Stimulated activated CD4-positive, alpha-beta T cell treated with anti-CD3 and anti-CD28 coated beads, Interleukin-1b, Interleukin-23, amount 100 ng/mL, for 1 hour (primary cell): ENCODE data around the gene PIGB.
"Not testable (repeated sequence)": the region's sequence is repeated elsewhere in the genome, so short reads cannot be mapped to it uniquely, and the experiment has no call there.

Experiments
- DNase-seq, 2 donors: peaks; one replicate each; pipeline ENCODE4 v3.0.0-alpha.2; 2020; ENCODE audit warnings: low read depth in 2 of 2

PIGB gene

GRCh38 chr15:55318588-55319494 is at the start of gene PIGB, which contains the start of gene PIGBOS1:
PIGB (plus strand) TSS chr15:55319222; CDS start chr15:55319251, 29 bp downstream.
PIGBOS1 (minus strand) TSS chr15:55319123; CDS start chr15:55317792, 1,331 bp downstream.
- peak; percentile 32 to 46 for DNase-seq

- DNase-seq, result no peak
These were observed 48.7 kb upstream of the PIGB start for GRCh38 chr15:55270291-55270690.

- DNase-seq, result no peak
These were observed 42.7 kb upstream of the PIGB start for GRCh38 chr15:55276324-55276723.

- DNase-seq, result no peak
These were observed 41.9 kb upstream of the PIGB start for GRCh38 chr15:55277116-55277564.

- no peak for DNase-seq
These were observed 41.3 kb upstream of the PIGB start for GRCh38 chr15:55277715-55278114.

- DNase-seq, result no peak
These were observed 39.8 kb upstream of the PIGB start for GRCh38 chr15:55279100-55279745.

- DNase-seq, result no peak
These were observed 39.2 kb upstream of the PIGB start for GRCh38 chr15:55279746-55280351.

GRCh38 chr15:55280589-55280988 is 38.4 kb upstream of the PIGB start:
- DNase-seq, result not testable (repeated sequence)

GRCh38 chr15:55281517-55282228 is 37.3 kb upstream of the PIGB start:
- no peak for DNase-seq

GRCh38 chr15:55282284-55282833 is 36.7 kb upstream of the PIGB start:
- DNase-seq, result no peak

GRCh38 chr15:55283379-55284147 is 35.5 kb upstream of the PIGB start:
- no peak for DNase-seq

- DNase-seq, result no peak
These were observed 34.6 kb upstream of the PIGB start for GRCh38 chr15:55284426-55284825.

- DNase-seq, result not testable (repeated sequence)
These were observed 32.4 kb upstream of the PIGB start for GRCh38 chr15:55286442-55287189.

GRCh38 chr15:55288006-55288717 is 30.9 kb upstream of the PIGB start:
- DNase-seq, result no peak

GRCh38 chr15:55289011-55289745 is 29.8 kb upstream of the PIGB start:
- no peak for DNase-seq

- DNase-seq, result peak; percentile 52 to 58
These were observed 29.1 kb upstream of the PIGB start, which contains the start of gene RAB27A for GRCh38 chr15:55289746-55290527. RAB27A (minus strand) TSS chr15:55289813; CDS start chr15:55234934, 54,879 bp downstream.

GRCh38 chr15:55290528-55291057 is 28.4 kb upstream of the PIGB start:
- DNase-seq, result peak; percentile 64 to 68
